GM18508 (cell line): Measurements from ENCODE around the gene PPP2R2C.

Source experiments
- ATAC-seq: cut with Tn5 transposase; IDR thresholded peaks from one replicate; pipeline ENCODE4 v1.9.1; 2021; ENCODE audit warnings: moderate number of reproducible peaks; ENCODE audit not compliant: insufficient read depth, unreplicated experiment

The PPP2R2C gene

GRCh38 chr4:6352031-6352692, 120.3 kb downstream of the PPP2R2C start:
- ATAC-seq: no peak

- ATAC-seq: no peak
Measured at GRCh38 chr4:6351246-6352000, 121.0 kb downstream of the PPP2R2C start.

GRCh38 chr4:6350646-6351045, 121.8 kb downstream of the PPP2R2C start:
- ATAC-seq: no peak

- ATAC-seq: no peak
Measured at GRCh38 chr4:6349896-6350603, 122.4 kb downstream of the PPP2R2C start.

GRCh38 chr4:6348408-6348807, 124.0 kb downstream of the PPP2R2C start:
- no peak for ATAC-seq

- no peak for ATAC-seq
Measured at GRCh38 chr4:6347511-6348045, 124.8 kb downstream of the PPP2R2C start.

- no peak for ATAC-seq
Measured at GRCh38 chr4:6346373-6347110, 125.9 kb downstream of the PPP2R2C start.

GRCh38 chr4:6345866-6346265, 126.5 kb downstream of the PPP2R2C start:
- ATAC-seq: no peak

- no peak for ATAC-seq
Measured at GRCh38 chr4:6345096-6345830, 127.2 kb downstream of the PPP2R2C start.

GRCh38 chr4:6343939-6344408, 128.4 kb downstream of the PPP2R2C start:
- ATAC-seq: no peak

- ATAC-seq: no peak
Measured at GRCh38 chr4:6342530-6343293, 129.7 kb downstream of the PPP2R2C start.

- no peak for ATAC-seq
Measured at GRCh38 chr4:6341696-6342095, 130.7 kb downstream of the PPP2R2C start.

GRCh38 chr4:6340446-6341015, 131.9 kb downstream of the PPP2R2C start:
- ATAC-seq: no peak

GRCh38 chr4:6339818-6340445, 132.5 kb downstream of the PPP2R2C start:
- ATAC-seq: no peak

GRCh38 chr4:6338951-6339817, 133.2 kb downstream of the PPP2R2C start:
- no peak for ATAC-seq

GRCh38 chr4:6338175-6338950, 134.1 kb downstream of the PPP2R2C start:
- ATAC-seq: no peak
